RPMI7951 (cell line): ENCODE measurements around the gene ROBO1. TPM values are rescaled to one million over a fixed set of nuclear protein-coding genes. Genes with fewer than 3 reads are reported as not detected.

Experiments used
- DNase-seq: peaks from one replicate; pipeline ENCODE4 v3.0.0-alpha.2; 2012; ENCODE audit warnings: low read depth
- total RNA-seq: library from RNA; depleted of rRNA; stranded (reverse); fragments of >200 nt; shearing (Covaris generic); gene quantifications from 2 replicates; pipeline ENCODE4 v1.2.3, GENCODE V29; 2014

Gene ROBO1
- total RNA-seq, 1 experiment from 2014 or later = 40.0 TPM

DNA sequence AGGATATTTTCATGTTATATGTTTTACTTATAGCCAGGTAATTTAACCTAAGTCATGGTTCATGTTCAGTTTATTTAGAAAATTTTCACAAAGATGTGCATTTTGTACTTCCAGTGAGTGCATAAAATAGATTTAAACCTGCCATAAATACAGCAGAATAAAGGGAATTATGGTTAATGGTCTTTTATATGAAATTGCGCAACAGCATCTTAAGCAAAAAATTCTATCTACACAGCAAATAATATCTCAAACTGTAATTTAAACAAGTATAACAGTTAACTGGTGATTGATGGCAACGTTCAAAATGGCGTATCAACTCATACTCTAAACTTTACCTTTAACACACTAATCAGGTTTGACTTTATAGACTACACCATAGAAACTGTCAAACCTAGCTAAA lies 97.6 kb downstream of the ROBO1 start:
- DNase-seq = no peak

DNA sequence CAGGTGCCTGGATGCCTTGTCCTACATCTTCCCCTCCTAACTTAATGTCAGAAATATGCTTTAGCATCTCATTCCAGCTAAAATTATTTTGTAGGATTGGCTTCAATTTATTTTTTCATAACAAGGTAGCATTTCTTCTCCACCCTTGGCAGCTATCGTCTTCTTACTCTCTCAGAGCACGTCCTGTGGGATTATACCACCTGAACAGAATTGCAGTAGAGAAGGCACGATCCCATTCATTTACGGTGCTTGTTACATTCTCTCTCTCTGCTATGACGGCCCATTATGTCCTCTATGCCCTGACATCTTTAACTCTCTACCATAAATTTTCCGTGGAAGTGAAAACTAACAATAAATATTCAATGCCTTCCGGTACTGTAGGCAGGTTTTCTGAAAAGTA lies 103.3 kb downstream of the ROBO1 start:
- DNase-seq = no peak

DNA sequence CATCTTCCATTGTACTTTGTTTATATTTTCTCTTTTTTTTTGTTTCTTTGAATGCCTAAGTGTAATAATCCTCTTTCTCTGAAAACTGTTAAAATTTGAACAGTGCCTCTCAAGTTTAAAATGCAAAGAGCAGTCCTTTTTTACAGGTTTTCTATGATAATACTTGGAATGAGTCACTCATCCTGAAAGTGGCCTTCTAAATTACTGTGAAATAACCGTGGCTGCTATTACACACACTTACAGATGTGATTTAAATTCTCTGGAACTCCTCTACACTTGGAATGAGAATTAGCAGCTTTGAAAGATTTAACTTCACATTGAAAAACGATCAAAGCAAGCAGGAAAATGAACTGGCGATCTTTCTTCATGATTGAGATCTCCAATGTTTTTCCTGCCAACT lies 105.9 kb downstream of the ROBO1 start:
- DNase-seq = no peak

DNA sequence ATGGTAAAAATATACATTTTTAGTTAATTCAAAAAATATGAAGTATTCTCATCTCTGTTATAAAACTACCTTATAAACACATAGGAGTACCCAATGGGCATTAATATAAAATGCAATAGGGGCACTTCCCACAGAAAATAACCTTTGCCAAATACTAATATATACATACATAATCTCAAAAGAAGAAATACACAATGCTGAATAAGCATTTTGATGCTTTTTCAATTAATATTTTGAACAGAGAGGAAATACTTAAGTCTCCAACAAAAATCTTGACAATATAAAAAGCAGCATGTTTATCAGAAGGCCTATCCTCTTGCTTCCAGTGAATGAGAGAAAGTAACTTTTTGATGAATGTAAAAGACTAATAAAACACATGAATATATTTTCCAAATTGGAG lies 110.7 kb downstream of the ROBO1 start:
- no peak for DNase-seq

DNA sequence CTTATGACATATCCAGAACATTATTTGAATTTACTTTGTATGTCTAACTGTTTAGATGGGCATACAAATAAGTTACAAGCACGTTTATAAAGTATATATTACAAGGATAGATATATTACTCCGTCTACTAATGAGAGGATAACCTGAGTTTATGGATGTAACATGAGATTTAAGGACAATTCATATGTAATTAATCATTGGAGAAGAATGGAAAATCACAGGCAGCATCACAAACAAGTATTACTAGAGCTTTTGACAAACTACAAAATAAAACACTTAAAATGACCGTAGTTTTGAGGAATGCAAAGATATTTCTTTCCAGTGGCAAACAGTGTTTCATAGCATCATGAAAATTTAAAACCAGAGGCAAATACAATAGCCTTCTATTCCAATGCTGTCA lies 113.8 kb downstream of the ROBO1 start:
- no peak for DNase-seq

DNA sequence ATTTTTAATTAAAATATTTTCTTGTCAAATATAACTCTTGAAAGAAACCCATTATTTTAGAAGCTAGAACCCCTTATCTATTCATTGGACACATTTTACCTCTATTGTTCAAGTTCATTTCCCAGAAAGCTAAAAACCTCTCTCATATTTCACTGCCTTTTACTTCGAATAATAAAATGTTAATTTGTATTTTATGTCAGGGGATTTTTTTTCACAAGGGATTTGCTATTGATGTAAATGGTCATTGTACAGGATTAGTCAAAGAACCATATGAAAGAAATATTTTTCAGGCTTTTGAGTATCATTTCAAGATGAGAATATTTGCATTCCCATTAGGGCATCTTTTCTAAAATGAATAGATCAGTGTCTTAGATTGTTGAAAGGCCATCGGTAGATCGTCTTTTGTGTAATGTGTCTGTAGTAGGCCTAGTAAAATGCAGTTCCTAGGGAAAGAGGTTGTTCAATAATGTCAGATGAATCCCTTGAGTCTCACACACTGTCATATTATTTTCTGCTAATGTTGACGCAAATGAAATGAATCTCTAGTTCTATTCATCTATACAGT lies 114.5 kb downstream of the ROBO1 start:
- DNase-seq = no peak

DNA sequence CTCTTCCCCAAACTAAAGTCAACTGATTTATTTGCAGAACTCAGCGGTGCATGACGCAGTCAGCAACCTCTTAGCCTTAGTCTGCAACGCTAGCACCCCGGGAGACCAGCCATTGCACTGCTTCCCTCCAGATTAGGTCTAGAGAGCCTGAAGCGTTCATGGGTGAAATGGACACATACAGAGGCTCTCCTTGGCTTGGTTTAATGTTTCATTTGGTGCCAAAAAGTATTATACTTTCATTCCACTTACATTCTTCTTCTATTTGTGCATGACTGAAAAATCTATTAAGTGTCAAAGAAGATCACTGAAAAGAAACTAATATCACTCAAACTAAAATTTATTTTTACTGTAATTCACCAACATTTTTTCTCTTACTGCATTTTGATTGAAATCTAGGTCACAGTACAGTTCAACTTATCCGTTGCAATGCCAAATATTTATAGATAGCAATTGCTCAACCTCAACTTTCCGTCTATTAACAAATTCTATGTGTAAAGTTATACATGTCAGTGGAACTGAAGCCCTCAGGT lies 116.2 kb downstream of the ROBO1 start:
- DNase-seq = no peak

DNA sequence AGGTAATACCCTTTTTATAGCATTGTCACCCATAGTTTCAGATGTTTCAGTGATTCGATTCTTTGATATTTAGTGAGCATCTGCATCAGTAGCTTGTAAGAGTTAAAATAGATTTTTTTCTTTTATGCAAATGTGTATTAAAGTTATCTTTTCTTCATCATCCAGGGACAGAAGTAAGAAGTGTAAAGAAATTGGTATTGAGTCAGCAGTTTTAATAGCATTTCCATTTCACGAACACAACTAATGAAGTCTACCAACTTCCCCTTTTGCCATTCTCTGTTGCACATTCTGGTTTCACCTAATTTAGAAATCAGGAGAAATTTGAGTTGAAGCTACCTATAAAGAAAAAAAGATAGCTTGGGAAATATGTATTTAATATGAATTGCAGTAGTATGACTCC lies 127.9 kb downstream of the ROBO1 start:
- DNase-seq = no peak

DNA sequence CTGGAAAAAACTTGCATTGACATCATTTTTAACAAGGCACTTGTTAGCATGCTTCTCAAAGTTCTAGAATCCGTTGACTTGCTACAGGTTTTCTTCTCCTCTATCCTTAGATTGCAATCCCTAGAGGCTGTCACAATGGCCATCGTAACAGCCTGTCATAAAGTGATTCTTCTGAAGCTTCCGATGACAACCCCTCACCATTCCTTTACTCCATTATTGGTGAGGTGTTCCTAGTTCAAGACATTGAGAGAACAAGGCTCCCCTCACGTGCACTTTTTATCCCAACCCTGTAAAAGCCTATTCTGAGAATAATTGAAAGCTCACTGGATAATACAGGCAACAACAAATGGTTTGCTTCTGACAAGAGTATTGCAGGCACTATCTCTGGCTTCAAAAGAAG lies 131.4 kb downstream of the ROBO1 start:
- DNase-seq = no peak

DNA sequence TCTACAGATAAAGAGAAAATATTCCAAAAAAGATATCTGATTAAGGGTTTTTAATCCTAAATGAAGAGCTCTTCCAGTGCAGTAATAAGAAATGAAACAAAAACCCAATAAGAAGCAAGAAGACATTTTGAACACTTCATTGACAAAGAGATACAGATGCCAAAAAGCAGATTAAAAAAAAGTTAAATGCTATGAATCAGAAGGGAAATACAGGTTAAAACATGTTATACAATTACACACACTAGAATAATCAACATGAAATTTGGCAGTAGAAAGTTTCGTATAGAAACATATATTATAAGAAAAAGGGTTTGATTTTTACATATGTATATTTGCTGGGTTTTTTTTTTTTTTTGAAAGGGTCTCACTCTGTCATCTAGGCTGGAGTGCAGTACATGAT lies 135.0 kb downstream of the ROBO1 start:
- DNase-seq = no peak

DNA sequence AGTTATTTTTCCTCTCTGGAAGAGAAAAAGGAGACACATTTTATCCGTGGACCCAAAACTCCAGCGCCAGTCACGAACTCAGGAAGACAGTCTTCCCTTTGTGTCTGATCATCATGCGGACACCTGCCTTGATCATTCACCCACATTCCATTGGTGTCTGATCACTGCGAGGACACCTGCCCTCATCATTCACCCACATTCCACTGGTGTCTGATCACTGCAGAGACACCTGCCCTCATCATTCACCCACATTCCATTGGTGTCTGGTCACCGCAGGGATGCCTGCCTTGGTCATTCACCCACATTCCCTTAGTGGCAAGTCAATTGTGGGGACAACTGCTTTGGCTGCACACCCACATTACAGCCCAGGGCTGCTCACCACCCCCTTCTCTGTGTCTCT lies 148.9 kb downstream of the ROBO1 start:
- no peak for DNase-seq

DNA sequence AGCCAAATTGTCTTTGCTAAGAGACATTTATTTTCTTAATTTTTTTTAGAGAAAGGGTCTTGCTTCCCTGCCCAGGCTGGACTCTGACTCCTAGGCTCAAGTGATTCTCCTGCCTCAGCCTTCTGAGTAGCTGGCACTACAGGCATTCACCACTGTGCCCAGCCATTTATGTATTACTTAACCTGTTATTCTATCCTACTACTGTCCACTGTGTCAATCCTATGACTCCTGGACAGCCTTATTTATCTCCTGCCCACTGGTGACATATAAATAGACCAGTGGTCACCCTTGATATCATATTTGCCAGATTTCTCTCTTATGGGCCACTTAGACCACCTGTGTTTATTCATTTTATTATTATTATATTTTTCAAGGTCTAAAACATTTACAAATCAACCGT lies 161.4 kb downstream of the ROBO1 start:
- no peak for DNase-seq

DNA sequence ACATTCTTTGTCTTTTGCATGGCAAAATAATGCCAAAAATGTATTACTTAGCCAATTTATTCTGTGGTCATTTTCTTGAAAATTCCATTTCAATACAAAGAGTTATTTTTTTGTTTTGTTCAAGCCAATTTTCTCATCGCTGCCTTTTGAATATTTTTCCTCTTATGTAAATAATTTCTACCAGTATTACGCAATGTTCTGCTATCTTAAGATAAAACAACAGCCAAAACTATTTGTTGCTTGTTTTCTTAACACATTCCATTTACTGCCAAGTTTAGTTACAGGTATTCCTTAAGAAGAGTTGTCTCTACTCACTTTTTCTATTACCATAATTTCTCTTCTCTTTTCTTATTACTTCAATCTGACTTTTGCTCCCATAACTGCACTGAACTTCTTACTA lies 163.1 kb downstream of the ROBO1 start:
- no peak for DNase-seq

DNA sequence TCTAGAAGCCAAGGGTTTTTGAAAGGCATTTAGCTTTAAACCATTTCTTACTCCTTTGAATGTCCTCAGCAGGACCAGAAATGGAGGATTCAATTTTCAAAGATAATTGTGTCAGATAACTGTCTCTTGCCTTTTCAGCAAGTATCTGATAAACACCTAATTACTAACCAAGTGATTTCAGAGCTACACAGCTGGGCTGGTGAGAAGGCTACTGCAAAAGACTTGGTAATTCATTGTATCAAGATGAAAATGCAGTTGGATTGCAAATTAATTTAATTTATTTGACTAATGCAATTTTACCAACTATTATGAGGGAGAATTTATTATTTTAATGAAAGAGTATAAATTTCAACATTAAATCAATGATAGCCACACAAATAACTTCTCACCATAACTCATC lies 165.4 kb downstream of the ROBO1 start:
- DNase-seq = no peak

DNA sequence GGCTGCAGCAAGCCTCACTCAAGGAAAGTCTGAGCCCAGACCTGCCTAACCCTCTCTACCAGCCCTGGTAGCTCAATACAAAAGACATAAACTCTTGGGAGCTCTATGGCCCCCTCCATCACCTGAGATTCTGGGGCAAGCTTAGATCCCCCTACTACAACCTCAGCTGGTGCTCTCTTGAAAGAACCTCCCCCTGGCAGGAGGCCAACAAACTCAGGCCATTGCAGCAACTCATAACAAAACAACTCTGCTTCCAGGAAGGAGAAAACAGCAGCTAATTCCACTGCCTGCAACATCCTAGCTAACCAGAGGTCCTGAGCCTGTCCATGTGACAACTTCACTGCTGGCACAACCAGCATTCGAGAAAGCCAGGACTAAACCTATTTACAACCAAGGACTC lies 169.2 kb downstream of the ROBO1 start:
- no peak for DNase-seq

DNA sequence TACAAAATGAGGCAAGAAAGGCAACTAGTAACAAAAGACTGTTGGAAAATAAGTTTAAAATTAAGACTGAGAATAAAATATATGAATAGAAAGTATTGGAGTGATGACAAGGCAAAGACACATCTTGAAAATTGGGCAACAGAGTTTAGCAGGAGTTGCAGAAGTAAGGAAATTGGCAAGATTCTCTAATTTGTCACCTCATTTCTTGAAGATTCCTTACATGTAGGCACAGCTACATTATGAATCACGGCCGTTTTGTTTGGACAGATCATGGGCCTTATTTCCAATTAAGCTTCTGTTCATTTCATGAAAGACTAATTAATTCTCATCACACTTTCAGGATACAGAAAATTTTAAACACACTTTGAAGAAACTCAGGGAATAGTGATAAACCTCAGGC lies 170.1 kb downstream of the ROBO1 start:
- DNase-seq = no peak

DNA sequence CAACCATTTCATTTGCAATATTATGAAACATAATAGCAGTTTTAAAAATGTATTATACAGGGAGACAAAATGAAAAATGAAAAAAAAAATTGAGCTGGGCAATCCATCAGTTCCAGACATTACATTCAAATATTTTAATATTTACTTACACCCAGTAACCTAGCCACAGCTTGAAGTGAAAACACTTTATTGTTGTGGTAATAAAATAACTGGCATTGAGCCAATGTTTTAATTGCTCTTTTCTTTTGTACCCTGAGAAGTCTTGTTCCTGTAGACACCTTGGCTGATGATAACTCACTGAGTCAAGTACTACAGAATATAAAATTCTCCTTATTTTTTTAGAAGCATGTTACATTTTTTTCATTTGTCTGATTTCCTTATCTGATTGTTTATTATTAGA lies 180.6 kb downstream of the ROBO1 start:
- DNase-seq = no peak

DNA sequence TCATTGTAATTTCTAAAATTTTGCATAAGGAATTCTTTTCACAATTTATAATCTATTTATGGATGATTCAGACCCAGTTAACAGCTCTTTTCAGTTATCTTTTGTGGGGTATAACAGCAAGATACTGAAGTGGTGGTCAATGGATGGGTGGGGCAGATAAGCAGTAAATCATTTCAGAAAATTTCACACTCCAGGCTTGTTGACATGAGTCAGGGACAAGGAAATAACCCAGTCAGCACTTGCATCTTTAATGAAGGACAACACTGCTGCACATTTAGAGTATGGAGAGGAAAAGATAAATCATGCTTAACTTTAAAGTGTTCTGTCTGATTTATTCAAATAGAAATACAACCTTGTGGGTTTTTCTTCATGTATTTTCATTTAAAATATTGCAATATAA lies 181.6 kb downstream of the ROBO1 start:
- no peak for DNase-seq

DNA sequence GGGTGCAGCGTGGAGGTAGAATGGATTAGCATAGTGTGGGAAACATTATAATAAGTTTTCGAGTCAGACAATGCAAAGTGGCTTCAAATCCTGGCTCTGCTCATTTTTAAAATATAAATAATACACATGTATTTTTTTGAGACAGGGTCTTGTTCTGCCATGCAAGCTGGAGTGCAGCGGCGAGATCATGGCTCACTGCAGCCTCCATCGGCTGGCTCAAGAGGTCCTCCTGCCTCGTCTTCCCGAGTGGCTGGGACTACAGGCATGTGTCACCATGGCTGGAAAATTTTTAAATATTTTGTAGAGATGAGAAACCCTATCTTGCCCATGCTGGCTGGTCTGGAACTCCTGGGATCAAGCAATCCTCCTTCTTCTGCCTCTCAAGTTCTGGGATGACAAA lies 194.9 kb downstream of the ROBO1 start:
- no peak for DNase-seq

DNA sequence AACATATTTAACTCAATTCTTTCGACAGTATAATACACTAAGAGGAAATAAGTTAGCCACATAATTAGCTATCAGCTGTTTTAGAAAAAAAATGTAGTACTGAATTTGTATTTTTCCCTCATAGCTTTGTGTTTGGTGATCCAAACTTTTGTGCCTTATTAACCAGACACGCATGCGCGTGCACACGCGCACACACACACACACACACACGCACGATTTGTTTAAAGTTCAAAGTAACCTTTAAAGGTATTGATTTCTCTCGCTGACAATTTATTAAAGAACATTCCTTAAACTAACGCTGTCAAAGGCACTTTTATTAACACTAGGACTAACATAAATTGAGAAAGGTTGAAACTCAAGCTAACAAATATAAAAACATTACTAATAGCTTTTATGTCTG lies 198.9 kb downstream of the ROBO1 start:
- DNase-seq = no peak

DNA sequence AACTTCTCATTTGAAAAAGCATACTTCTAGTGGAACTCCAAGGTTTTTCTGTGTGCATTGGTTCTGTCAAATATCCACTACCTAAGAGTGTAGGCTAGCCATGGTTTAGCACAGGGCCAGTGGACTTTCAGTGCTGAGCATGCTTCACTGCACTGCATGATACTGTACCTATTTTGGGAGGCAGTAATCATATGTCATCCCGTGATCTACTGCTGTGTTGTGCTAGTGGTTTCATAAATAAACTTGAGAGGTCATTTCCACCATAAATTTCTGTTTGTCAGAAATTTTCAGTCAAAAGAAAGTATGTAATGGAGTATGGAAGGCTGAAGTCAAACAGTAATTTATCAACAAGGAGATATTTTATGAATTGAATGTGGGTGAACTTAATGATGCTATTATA lies 203.6 kb downstream of the ROBO1 start:
- DNase-seq = no peak

DNA sequence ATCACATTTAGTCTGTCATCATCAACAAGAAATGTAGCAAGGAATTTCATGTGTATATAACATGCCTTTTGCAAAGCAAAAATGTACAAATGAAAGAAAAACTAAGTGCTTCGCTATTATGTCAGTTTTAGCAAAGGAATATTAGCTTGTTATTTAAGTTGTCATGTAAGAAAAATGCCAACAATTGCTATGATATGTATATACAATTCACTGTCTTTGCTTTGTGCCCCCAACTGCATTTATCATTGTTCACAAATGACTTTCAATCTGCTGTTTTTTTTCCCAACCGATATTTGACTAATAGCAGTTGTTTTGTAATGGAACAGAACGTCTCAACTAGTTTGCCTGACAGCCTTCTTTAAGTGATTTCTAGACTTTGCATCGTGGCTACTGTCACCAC lies 207.1 kb downstream of the ROBO1 start:
- no peak for DNase-seq

DNA sequence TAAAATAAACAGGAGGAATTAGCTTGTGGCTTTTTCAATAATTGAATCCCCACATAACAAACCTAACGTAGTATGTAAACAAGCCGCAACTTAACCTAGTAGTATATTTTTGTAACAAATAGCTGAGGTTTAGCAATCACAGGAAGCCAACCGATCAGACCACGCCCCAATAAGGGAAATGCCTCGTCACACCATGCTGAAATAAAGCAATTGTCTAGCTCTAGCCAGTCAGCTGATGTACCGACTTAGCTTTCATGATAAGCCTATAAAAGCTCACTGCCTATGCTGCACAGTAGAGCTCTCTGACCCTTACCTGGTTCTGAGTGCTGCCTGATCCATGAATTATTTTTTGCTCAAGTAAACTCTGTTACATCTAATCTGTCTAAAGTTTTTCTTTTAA lies 208.9 kb downstream of the ROBO1 start:
- no peak for DNase-seq

DNA sequence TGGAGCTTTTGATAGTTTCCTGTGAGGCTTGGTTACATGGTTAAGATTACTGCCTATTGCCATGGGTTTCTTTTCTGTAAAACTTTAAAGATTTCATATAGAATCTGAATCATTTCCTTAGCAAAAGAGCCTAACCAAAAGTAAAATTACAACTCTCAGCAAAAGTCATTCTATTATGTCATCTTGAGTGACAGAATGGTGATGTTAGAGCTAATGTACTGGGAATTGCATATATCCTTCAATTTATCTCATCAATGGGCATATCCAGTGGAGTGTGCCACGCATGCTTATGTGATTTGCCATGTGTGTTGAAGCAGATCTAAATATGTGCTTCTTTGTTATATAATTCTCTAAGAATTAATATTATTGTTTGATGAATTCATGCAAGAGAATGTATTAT lies 212.1 kb downstream of the ROBO1 start:
- no peak for DNase-seq

DNA sequence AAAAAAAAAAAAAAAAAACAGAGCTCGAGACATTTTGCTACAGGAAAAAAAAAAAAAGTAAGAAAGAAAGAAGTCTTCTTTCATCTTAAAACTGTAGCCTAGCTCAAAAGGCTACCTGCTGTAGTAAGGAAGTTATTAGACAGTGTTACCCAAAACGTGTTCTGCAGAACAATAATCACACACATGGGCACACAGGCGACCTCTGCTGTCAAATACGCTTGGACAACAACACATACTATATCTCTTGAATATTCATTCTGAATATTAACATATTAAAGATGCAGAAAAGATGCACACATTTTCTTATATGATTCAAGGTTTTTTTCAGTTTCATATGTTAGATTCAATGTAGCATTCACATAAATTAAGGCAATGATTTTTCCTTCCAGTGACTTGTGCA lies 215.8 kb downstream of the ROBO1 start:
- DNase-seq = no peak
